Lung (tissue), 12 donors: Measurements from ENCODE around the gene ARHGDIA. TPM values are rescaled to one million over a fixed set of nuclear protein-coding genes. Genes with fewer than 3 reads are reported as not detected.
A peak's percentile ranks its signal among the peaks of the same experiment; 100 is the strongest.

Experiments
- ATAC-seq: fragments of 200-7000 bp; cut with Tn5 transposase; one replicate; pipeline ENCODE4 v1.9.1; 2020; ENCODE audit warnings: moderate number of reproducible peaks; ENCODE audit not compliant: insufficient read depth, low FRiP score
- DNase-seq, 3 donors: peaks; one replicate each; pipeline ENCODE4 v3.0.0-alpha.2; 2013 to 2017
- H3K27ac ChIP-seq, 2 donors: one replicate each; pipeline ENCODE4 v1.5.1; 2013; ENCODE audit warnings: mild to moderate bottlenecking in 2 of 2, moderate library complexity in 2 of 2, control low read depth in 1 of 2, inconsistent platforms in 1 of 2, low read depth in 1 of 2, low read length in 1 of 2
- H3K27me3 ChIP-seq, 3 donors: one replicate each; pipeline ENCODE4 v1.5.1; 2013; ENCODE audit warnings: low read length in 2 of 3; ENCODE audit not compliant: control insufficient read depth in 3 of 3, insufficient read depth in 3 of 3
- H3K36me3 ChIP-seq, 4 donors: one replicate each; pipeline ENCODE4 v1.5.1; 2013; ENCODE audit warnings: low read length in 4 of 4, mild to moderate bottlenecking in 1 of 4, moderate library complexity in 1 of 4; ENCODE audit not compliant: control insufficient read depth in 4 of 4, insufficient read depth in 4 of 4
- H3K4me1 ChIP-seq, 5 donors: one replicate each; pipeline ENCODE4 v1.5.1; 2013; ENCODE audit warnings: low read length in 5 of 5, mild to moderate bottlenecking in 2 of 5, moderate library complexity in 1 of 5; ENCODE audit not compliant: control insufficient read depth in 5 of 5, insufficient read depth in 5 of 5
- H3K4me3 ChIP-seq: one replicate; pipeline ENCODE4 v1.5.1; 2013; ENCODE audit warnings: mild to moderate bottlenecking, control low read depth, moderate library complexity
- H3K9ac ChIP-seq, 2 donors: one replicate each; pipeline ENCODE4 v1.5.1; 2013; ENCODE audit warnings: low read length in 2 of 2, control low read depth in 1 of 2; ENCODE audit not compliant: insufficient read depth in 1 of 2
- H3K9me3 ChIP-seq, 4 donors: one replicate each; pipeline ENCODE4 v1.5.1; 2013; ENCODE audit warnings: low read length in 3 of 4, mild to moderate bottlenecking in 1 of 4, moderate library complexity in 1 of 4; ENCODE audit not compliant: control insufficient read depth in 4 of 4, insufficient read depth in 3 of 4
- WGBS, 2 donors: extraction: QIAGEN DNeasy Blood & Tissue Kit; methylation state at CpG; one replicate each; pipeline ENCODE4 v1.1.7; 2013; 5-methylcytosine and 5-hydroxymethylcytosine counted together
- polyA plus RNA-seq, 2 donors: library from polyadenylated mRNA; stranded (reverse); fragments of 200-250 nt; gene quantifications; one replicate each; pipeline ENCODE4 v1.2.1, GENCODE V29; 2013
- total RNA-seq, 2 donors: library from RNA; depleted of rRNA in 1 of 2; stranded (reverse); fragments of >200 nt in 1 of 2; gene quantifications; one replicate each; pipeline ENCODE4 v1.2.1, GENCODE V29; 2014 to 2021
- TF ChIP-seq, protein P1 (sequence below): IDR thresholded peaks from 2 replicates; pipeline ENCODE4 v1.5.1; 2012; ENCODE audit warnings: mild to moderate bottlenecking; ENCODE audit errors: control extremely low read depth, extremely low read depth
- donor health status: control.
- donor health status: control.
- donor health status: Bipolar disorder and iron deficiency.
- donor health status: healthy.
- donor health status: DM: yes; HTN: yes; CAD: no.

ARHGDIA gene
- total and polyA plus RNA-seq, 4 donors = 118 to 558 (median 396) TPM

DNA sequence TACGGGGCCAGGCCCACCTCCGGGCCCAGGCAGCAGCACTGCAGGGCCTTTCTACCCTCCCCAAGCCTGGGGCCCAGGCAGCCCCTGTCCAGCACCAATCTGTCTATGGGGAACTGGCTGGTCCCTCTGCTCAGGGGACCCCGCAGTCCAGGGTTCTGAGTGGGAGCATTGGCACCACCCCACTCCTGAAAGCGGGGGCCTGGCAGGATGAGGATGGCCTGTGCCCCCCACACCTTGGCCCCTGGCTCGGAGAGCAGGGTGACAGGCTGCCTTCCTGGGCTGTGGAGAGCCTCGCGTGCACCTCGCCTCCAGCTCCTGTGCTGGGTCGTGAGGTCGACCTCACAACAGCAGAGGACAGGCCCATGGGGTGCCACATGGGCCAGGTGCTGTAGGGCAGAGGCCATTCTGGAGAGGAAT, 32.3 kb upstream of the ARHGDIA start:
- TF ChIP-seq, protein P1, sequence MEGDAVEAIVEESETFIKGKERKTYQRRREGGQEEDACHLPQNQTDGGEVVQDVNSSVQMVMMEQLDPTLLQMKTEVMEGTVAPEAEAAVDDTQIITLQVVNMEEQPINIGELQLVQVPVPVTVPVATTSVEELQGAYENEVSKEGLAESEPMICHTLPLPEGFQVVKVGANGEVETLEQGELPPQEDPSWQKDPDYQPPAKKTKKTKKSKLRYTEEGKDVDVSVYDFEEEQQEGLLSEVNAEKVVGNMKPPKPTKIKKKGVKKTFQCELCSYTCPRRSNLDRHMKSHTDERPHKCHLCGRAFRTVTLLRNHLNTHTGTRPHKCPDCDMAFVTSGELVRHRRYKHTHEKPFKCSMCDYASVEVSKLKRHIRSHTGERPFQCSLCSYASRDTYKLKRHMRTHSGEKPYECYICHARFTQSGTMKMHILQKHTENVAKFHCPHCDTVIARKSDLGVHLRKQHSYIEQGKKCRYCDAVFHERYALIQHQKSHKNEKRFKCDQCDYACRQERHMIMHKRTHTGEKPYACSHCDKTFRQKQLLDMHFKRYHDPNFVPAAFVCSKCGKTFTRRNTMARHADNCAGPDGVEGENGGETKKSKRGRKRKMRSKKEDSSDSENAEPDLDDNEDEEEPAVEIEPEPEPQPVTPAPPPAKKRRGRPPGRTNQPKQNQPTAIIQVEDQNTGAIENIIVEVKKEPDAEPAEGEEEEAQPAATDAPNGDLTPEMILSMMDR = no peak
- ATAC-seq = no peak
- no peak overlapping the region for H3K9ac ChIP-seq
- no peak overlapping the region for H3K4me3 ChIP-seq
- no peak for DNase-seq
- WGBS, 2 donors = 96 to 99% methylated on average over 10 of the region's 10 CpGs
- H3K9me3 ChIP-seq = no peaks in the 10 kb centered on the region
- no peak overlapping the region for H3K27ac ChIP-seq
- H3K36me3 ChIP-seq = peaks cover 0 to 52% (median 8%) of the 10 kb centered on the region in 4 donors
- peaks cover 0 to 10% (median 0%) of the 10 kb centered on the region in 5 donors for H3K4me1 ChIP-seq
- no peaks in the 10 kb centered on the region for H3K27me3 ChIP-seq

DNA sequence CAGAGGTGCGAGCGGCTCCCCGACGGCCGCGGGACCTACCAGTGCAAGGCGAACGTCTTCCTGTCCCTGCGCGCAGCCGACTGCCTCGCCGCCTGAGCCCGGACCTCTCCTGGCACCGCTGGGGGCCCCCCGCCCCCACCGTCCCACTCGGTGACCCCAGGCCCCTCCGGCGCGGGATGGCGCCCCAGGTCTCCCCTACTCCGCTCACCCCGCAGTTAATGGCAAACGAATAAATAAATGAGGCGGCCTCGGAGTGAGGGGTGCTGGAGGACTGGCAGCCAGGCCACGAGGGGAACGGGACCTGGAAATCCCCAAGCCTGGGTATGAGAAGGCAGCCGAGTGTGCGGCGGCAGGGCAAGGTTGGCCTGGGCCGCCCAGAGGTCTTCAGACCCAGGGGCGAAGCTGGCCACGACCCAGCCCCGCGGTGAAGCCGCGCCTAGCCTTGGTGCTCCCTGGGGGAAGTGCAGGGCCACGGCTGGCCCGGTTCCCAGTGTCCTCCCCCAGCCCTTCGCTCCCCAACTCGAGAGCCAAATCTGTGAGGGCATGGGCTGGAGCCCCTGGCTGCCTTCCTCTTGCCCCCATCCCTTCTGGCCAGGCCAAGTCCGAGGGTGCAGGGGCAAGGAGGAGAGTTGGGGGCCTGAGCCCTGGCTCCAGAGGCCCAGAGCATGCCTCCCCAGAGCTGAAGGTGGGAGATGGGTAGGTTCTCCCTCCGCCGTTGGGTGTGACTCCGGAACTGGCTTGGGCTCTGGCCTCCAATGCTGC, 31.7 kb upstream of the ARHGDIA start:
- WGBS, 2 donors = 32 to 48% methylated on average over 32 to 47 of the region's 47 CpGs
- Histone ChIP-seq H3K9me3 (no peaks in the 10 kb centered on the region), H3K4me3 (no peak overlapping the region), H3K27me3 (no peaks in the 10 kb centered on the region), H3K4me1 (peaks cover 0 to 10% (median 0%) of the 10 kb centered on the region in 5 donors), H3K9ac (no peak overlapping the region), H3K36me3 (peaks cover 3 to 52% (median 11%) of the 10 kb centered on the region in 4 donors), H3K27ac (no peak overlapping the region)
- TF ChIP-seq, protein P1 = no peak
- no peak for ATAC-seq
- DNase-seq = no peak

DNA sequence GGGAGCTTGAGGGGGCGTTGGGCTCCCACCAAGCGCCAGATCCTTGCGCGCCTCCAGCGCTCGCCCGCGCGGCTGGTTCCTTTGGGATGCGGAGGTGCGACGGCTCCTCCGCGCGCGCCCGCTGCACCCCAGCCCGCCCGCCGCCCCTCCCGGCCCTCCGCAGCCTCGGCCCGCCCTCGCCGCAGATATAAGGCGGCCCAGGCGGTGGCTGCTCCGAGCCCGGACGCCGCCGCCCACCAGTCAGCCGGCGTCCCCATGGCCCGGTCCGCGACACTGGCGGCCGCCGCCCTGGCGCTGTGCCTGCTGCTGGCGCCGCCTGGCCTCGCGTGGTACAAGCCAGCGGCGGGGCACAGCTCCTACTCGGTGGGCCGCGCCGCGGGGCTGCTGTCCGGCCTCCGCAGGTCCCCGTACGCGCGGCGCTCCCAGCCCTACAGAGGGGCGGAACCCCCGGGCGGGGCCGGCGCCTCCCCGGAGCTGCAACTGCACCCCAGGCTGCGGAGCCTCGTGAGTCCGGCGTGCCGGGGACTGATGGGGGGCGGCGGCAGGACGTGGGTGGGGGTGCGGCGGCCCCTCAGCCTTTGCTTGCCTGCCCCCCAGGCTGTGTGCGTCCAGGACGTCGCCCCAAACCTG, 31.0 kb upstream of the ARHGDIA start, which contains the start of gene NPB:
TSS of gene NPB (plus strand) at position 216 of the 630 bp plus-strand sequence. CDS start at position 256, 40 bp downstream.
- DNase-seq (peak; percentile 33 to 53 (median 38)), ATAC-seq (peak; percentile 46)
- no peaks in the 10 kb centered on the region for H3K27me3 ChIP-seq
- H3K4me3 ChIP-seq = no peak within 1 kb of the TSS
- no peaks in the 10 kb centered on the region for H3K9me3 ChIP-seq
- peaks cover 0 to 10% (median 0%) of the 10 kb centered on the region in 5 donors for H3K4me1 ChIP-seq
- WGBS, 2 donors = 1 to 3% methylated on average over 25 to 79 of the region's 79 CpGs
- H3K27ac ChIP-seq = no peak within 1 kb of the TSS
- TF ChIP-seq, protein P1 = no peak
- no peak within 1 kb of the TSS for H3K9ac ChIP-seq
- H3K36me3 ChIP-seq = peaks cover 3 to 46% (median 12%) of the 10 kb centered on the region in 4 donors
